Glutamatergic neuron (in vitro differentiated cells): ENCODE data around the gene TFF3. TPM values are rescaled to one million over a fixed set of nuclear protein-coding genes. Genes with fewer than 3 reads are reported as not detected.
A peak's percentile ranks its signal among the peaks of the same experiment; 100 is the strongest.

Experiments
- DNase-seq: peaks from one replicate; pipeline ENCODE4 v3.0.0; 2022
- H3K27ac Mint-ChIP-seq: one replicate; pipeline ENCODE4 v1.8.0; 2020; ENCODE audit warnings: mild to moderate bottlenecking, mixed read lengths, inconsistent platforms; ENCODE audit not compliant: unreplicated experiment
- H3K27me3 Mint-ChIP-seq: one replicate; pipeline ENCODE4 v1.8.0; 2020; ENCODE audit warnings: mild to moderate bottlenecking, moderate library complexity, mixed read lengths, inconsistent platforms; ENCODE audit not compliant: unreplicated experiment
- H3K36me3 Mint-ChIP-seq: one replicate; pipeline ENCODE4 v1.8.0; 2020; ENCODE audit warnings: mild to moderate bottlenecking, mixed read lengths, inconsistent platforms; ENCODE audit not compliant: unreplicated experiment
- H3K4me1 Mint-ChIP-seq: one replicate; pipeline ENCODE4 v1.8.0; 2020; ENCODE audit warnings: mild to moderate bottlenecking, low read depth, mixed read lengths, inconsistent platforms; ENCODE audit not compliant: unreplicated experiment
- H3K4me3 Mint-ChIP-seq: one replicate; pipeline ENCODE4 v1.8.0; 2020; ENCODE audit warnings: mild to moderate bottlenecking, mixed read lengths, inconsistent platforms; ENCODE audit not compliant: unreplicated experiment
- H3K9me3 Mint-ChIP-seq: one replicate; pipeline ENCODE4 v1.8.0; 2020; ENCODE audit warnings: mild to moderate bottlenecking, moderate library complexity, mixed read lengths, inconsistent platforms; ENCODE audit not compliant: unreplicated experiment
- total RNA-seq: library from RNA; stranded (reverse); fragmentation: NEBNext Ultra II Directional; extraction: Animal tissue kit (Norgen Biotek cat#: 25700); gene quantifications from one replicate; pipeline ENCODE4 v1.2.1, GENCODE V29; 2021; ENCODE audit not compliant: unreplicated experiment
- TF ChIP-seq, protein P1 (sequence below): fragments of 200-600 bp; sonication (generic); IDR thresholded peaks from one replicate; pipeline ENCODE4 v1.5.0; 2021; ENCODE audit not compliant: partially characterized antibody, unreplicated experiment

TFF3 gene
- total RNA-seq, 1 donor from 2014 or later: not detected

DNA sequence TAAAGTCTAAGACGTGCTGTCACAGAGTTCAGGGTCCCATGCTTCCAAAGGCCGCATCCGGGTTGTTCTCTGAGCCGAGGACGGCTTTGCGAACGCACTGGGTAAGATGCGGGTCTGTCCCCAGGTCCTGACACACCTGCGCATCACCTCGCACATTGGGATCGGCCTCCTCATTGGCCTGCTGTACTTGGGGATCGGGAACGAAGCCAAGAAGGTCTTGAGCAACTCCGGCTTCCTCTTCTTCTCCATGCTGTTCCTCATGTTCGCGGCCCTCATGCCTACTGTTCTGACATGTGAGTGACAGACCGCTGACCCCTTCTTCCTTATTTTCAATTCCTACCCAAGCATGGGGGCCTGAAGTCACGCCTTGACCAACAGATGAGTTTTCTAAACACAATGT is 25.3 kb downstream of the TFF3 start:
- Mint-ChIP-seq H3K36me3 (peaks cover 35% of the 10 kb centered on the region), H3K27me3 (peaks cover 17% of the 10 kb centered on the region), H3K27ac (no peak overlapping the region), H3K4me1 (no peaks in the 10 kb centered on the region), H3K9me3 (peaks cover 5% of the 10 kb centered on the region), H3K4me3 (no peak overlapping the region)
- DNase-seq: no peak
- TF ChIP-seq, protein P1, sequence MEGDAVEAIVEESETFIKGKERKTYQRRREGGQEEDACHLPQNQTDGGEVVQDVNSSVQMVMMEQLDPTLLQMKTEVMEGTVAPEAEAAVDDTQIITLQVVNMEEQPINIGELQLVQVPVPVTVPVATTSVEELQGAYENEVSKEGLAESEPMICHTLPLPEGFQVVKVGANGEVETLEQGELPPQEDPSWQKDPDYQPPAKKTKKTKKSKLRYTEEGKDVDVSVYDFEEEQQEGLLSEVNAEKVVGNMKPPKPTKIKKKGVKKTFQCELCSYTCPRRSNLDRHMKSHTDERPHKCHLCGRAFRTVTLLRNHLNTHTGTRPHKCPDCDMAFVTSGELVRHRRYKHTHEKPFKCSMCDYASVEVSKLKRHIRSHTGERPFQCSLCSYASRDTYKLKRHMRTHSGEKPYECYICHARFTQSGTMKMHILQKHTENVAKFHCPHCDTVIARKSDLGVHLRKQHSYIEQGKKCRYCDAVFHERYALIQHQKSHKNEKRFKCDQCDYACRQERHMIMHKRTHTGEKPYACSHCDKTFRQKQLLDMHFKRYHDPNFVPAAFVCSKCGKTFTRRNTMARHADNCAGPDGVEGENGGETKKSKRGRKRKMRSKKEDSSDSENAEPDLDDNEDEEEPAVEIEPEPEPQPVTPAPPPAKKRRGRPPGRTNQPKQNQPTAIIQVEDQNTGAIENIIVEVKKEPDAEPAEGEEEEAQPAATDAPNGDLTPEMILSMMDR: no peak

DNA sequence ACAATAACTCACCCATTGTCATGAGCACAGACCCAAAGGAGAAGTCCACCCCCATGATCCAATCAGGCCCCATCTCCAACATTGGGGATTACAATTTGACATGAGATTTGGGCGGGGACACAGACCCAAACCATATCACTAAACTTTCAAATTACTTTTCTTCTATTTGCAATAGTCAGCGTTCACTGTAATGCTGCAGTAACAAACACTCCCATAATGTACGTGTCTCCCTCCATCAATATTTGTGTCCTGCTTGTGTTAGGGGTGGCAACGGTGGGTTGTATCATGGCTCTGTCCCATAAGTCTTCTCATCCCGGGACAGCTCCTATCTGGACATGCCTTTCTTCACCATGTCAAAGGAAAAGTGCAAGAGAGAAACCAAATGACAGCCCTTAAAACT is 26.2 kb downstream of the TFF3 start:
- Mint-ChIP-seq H3K4me1 (no peaks in the 10 kb centered on the region), H3K27ac (peak overlapping the region; percentile 17), H3K4me3 (no peak overlapping the region), H3K27me3 (peaks cover 15% of the 10 kb centered on the region), H3K36me3 (peaks cover 35% of the 10 kb centered on the region), H3K9me3 (peaks cover 5% of the 10 kb centered on the region)
- DNase-seq: no peak
- TF ChIP-seq, protein P1: no peak

GRCh38 chr21:42287193-42288083 is 27.8 kb downstream of the TFF3 start:
- H3K4me1 Mint-ChIP-seq: no peaks in the 10 kb centered on the region
- peaks cover 5% of the 10 kb centered on the region for H3K9me3 Mint-ChIP-seq
- no peak overlapping the region for H3K4me3 Mint-ChIP-seq
- peaks cover 15% of the 10 kb centered on the region for H3K27me3 Mint-ChIP-seq
- no peak overlapping the region for H3K27ac Mint-ChIP-seq
- peaks cover 35% of the 10 kb centered on the region for H3K36me3 Mint-ChIP-seq
- TF ChIP-seq, protein P1: no peak
- DNase-seq: no peak

DNA sequence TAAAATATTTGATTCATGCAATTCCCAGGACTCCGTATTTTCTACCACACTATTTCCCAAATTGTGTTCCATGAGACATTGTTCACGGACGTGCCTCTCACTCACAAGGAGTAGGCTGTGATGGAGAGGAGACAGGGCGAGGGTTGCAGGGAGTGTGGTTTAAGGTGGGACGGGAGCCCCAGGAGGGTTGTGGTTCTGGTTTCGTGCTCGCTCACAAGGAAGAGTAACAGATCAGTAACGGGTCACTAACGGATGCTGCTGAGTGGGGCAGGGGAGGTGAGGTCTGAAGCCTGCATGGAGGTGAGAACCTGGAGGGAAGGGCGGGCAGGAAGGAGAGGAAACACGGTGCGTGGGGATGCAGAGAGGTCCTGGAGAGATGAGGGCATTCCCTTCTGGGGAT is 28.8 kb downstream of the TFF3 start:
- H3K4me1 Mint-ChIP-seq: peaks cover 2% of the 10 kb centered on the region
- H3K4me3 Mint-ChIP-seq: no peak overlapping the region
- peak overlapping the region; percentile 6 for H3K27ac Mint-ChIP-seq
- peaks cover 5% of the 10 kb centered on the region for H3K9me3 Mint-ChIP-seq
- TF ChIP-seq, protein P1: no peak
- peaks cover 35% of the 10 kb centered on the region for H3K36me3 Mint-ChIP-seq
- no peak for DNase-seq
- H3K27me3 Mint-ChIP-seq: peaks cover 16% of the 10 kb centered on the region

DNA sequence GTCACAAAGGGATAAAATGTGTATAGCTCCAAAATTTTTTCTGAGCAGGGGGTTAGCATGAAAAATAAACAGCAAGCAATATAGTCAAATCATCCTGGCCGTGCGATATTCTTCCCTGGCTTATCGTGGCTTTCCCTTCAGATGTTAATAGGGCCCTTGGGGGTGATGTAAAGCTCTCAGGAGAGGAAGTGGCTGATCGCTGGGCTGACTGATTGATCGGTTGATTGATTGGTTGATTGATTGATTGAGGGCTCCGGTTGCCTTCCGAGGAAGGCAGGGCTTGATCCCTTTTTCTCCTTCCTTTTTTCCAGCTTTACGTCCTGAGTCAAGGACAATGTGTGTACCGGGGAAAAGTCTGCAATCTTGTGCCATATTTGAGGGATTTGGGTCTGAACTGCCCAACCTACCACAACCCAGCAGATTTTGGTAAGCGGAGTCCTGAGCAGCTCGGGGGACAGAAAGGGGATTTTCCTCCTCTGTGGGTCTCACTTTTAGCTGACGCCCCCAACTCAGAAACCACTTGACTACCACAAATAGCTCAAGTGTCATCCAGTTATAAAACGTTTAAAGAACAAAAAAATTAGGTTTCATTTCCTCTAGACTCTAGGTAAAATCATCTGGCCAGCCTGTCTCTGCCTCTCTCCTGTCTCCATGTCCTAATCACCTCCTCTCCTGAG is 29.5 kb downstream of the TFF3 start:
- no peak for DNase-seq
- H3K4me3 Mint-ChIP-seq: no peak overlapping the region
- TF ChIP-seq, protein P1: no peak
- no peak overlapping the region for H3K27ac Mint-ChIP-seq
- H3K4me1 Mint-ChIP-seq: peaks cover 2% of the 10 kb centered on the region
- peaks cover 14% of the 10 kb centered on the region for H3K27me3 Mint-ChIP-seq
- H3K36me3 Mint-ChIP-seq: peaks cover 31% of the 10 kb centered on the region
- peaks cover 5% of the 10 kb centered on the region for H3K9me3 Mint-ChIP-seq
